A673 (cell line): ENCODE results near the gene DLG2.

Source experiments
- EZH2 ChIP-seq: fragments of 200-600 bp; sonication (generic); IDR thresholded peaks from 2 replicates; pipeline ENCODE4 v1.6.1; 2017; ENCODE audit warnings: borderline replicate concordance, low read depth, mild to moderate bottlenecking, mixed read lengths, antibody characterized with exemption, low read length; ENCODE audit not compliant: poor library complexity, severe bottlenecking
- TF ChIP-seq, protein P1 (sequence below): fragments of 300-800, 200-600 bp; sonication (generic); conservative IDR thresholded peaks from 2 replicates; pipeline ENCODE4 v1.5.1; 2017; ENCODE audit warnings: low read depth, mild to moderate bottlenecking, antibody characterized with exemption, low read length, moderate library complexity, mixed read lengths

DNA sequence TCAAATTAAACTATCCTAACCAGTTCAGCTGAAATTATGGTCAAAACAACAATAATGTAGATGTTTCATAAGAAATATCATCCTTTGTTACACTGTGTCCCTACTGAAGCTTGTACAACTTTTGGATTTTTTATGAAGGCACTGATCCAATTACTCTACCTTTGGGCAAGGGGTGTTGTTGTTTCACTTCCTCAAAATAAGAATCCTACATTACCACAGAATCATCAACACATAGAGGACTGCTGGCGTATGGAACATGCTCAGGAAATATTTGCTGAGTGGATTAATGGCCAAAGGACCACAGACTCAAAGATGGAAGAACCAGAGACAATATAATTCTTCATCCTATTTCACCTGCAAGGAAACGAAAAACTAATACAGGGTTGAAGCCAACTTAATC, 1433.4 kb downstream of the DLG2 start:
- TF ChIP-seq, protein P1, sequence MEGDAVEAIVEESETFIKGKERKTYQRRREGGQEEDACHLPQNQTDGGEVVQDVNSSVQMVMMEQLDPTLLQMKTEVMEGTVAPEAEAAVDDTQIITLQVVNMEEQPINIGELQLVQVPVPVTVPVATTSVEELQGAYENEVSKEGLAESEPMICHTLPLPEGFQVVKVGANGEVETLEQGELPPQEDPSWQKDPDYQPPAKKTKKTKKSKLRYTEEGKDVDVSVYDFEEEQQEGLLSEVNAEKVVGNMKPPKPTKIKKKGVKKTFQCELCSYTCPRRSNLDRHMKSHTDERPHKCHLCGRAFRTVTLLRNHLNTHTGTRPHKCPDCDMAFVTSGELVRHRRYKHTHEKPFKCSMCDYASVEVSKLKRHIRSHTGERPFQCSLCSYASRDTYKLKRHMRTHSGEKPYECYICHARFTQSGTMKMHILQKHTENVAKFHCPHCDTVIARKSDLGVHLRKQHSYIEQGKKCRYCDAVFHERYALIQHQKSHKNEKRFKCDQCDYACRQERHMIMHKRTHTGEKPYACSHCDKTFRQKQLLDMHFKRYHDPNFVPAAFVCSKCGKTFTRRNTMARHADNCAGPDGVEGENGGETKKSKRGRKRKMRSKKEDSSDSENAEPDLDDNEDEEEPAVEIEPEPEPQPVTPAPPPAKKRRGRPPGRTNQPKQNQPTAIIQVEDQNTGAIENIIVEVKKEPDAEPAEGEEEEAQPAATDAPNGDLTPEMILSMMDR: no peak
- no peak for TF ChIP-seq EZH2
